ENCODE measurements around the gene CNTN5. TPM values are rescaled to one million over a fixed set of nuclear protein-coding genes. Genes with fewer than 3 reads are reported as not detected.

The CNTN5 gene
- polyA plus RNA-seq, 1 donor from 2014 or later, result 1.1 TPM

- Histone ChIP-seq H3K4me3 (ENCODE audit: low read length) (no peak overlapping the region), H3K79me2 (replicated peaks; ENCODE audit: insufficient read depth, low read length) (no peaks in the 10 kb centered on the region), H3K4me2 (ENCODE audit: low read length) (no peak overlapping the region), H3F3A (ENCODE audit: insufficient read depth, low read length, poor library complexity, severe bottlenecking) (no peaks in the 10 kb centered on the region), H3K27ac (ENCODE audit: low read length) (no peak overlapping the region), H3K9me2 (ENCODE audit: insufficient read depth, low read length) (no peaks in the 10 kb centered on the region), H3K27me3 (ENCODE audit: insufficient read depth, low read depth, low read length) (no peaks in the 10 kb centered on the region), H4K20me1 (ENCODE audit: insufficient read depth) (no peaks in the 10 kb centered on the region), H2AFZ (ENCODE audit: low read depth, low read length) (no peak overlapping the region), H3K36me3 (ENCODE audit: insufficient read depth, low read length) (no peaks in the 10 kb centered on the region), H3K9me3 (ENCODE audit: low read length) (no peaks in the 10 kb centered on the region), H3K9ac (ENCODE audit: low read length) (no peak overlapping the region)
- TF ChIP-seq CTCF (IDR thresholded peaks at IDR 0.05; ENCODE audit: poor library complexity, severe bottlenecking) (no peak), POLR2AphosphoS5 (IDR thresholded peaks at IDR 0.05) (no peak), EP300 (conservative IDR thresholded peaks at IDR 0.05; ENCODE audit: poor library complexity, severe bottlenecking) (no peak), TAF1 (IDR thresholded peaks at IDR 0.05; ENCODE audit: low read depth) (no peak), SMC3 (conservative IDR thresholded peaks at IDR 0.05; ENCODE audit: poor library complexity) (no peak), EZH2 (IDR thresholded peaks at IDR 0.05; ENCODE audit: borderline replicate concordance, insufficient read depth, low read length, poor library complexity, severe bottlenecking) (no peak), REST (IDR thresholded peaks at IDR 0.05; ENCODE audit: borderline replicate concordance) (no peak), MXI1 (conservative IDR thresholded peaks at IDR 0.05; ENCODE audit: poor library complexity, severe bottlenecking) (no peak), RAD21 (conservative IDR thresholded peaks at IDR 0.05) (no peak)
Measured at GRCh38 chr11:99446400-99446799, 425.7 kb downstream of the CNTN5 start.

GRCh38 chr11:99449345-99449744, 428.6 kb downstream of the CNTN5 start:
- H3K9me3 ChIP-seq (ENCODE audit: low read length), result no peaks in the 10 kb centered on the region
- H3K27ac ChIP-seq (ENCODE audit: low read length), result no peak overlapping the region
- H3K4me3 ChIP-seq (ENCODE audit: low read length), result no peak overlapping the region
- H3F3A ChIP-seq (ENCODE audit: insufficient read depth, low read length, poor library complexity, severe bottlenecking), result no peaks in the 10 kb centered on the region
- no peaks in the 10 kb centered on the region for H4K20me1 ChIP-seq (ENCODE audit: insufficient read depth)
- TF ChIP-seq POLR2AphosphoS5 (IDR thresholded peaks at IDR 0.05), result no peak
- TF ChIP-seq TAF1 (IDR thresholded peaks at IDR 0.05; ENCODE audit: low read depth), result no peak
- TF ChIP-seq SMC3 (conservative IDR thresholded peaks at IDR 0.05; ENCODE audit: poor library complexity), result no peak
- no peak for TF ChIP-seq REST (IDR thresholded peaks at IDR 0.05; ENCODE audit: borderline replicate concordance)
- no peak for TF ChIP-seq CTCF (IDR thresholded peaks at IDR 0.05; ENCODE audit: poor library complexity, severe bottlenecking)
- no peak for TF ChIP-seq EZH2 (IDR thresholded peaks at IDR 0.05; ENCODE audit: borderline replicate concordance, insufficient read depth, low read length, poor library complexity, severe bottlenecking)
- TF ChIP-seq MXI1 (conservative IDR thresholded peaks at IDR 0.05; ENCODE audit: poor library complexity, severe bottlenecking), result no peak
- no peak for TF ChIP-seq EP300 (conservative IDR thresholded peaks at IDR 0.05; ENCODE audit: poor library complexity, severe bottlenecking)
- no peak for TF ChIP-seq RAD21 (conservative IDR thresholded peaks at IDR 0.05)
- no peaks in the 10 kb centered on the region for H3K79me2 ChIP-seq (replicated peaks; ENCODE audit: insufficient read depth, low read length)
- no peak overlapping the region for H2AFZ ChIP-seq (ENCODE audit: low read depth, low read length)
- no peak overlapping the region for H3K9ac ChIP-seq (ENCODE audit: low read length)
- no peaks in the 10 kb centered on the region for H3K36me3 ChIP-seq (ENCODE audit: insufficient read depth, low read length)
- H3K9me2 ChIP-seq (ENCODE audit: insufficient read depth, low read length), result no peaks in the 10 kb centered on the region
- H3K4me2 ChIP-seq (ENCODE audit: low read length), result no peak overlapping the region
- H3K27me3 ChIP-seq (ENCODE audit: insufficient read depth, low read depth, low read length), result no peaks in the 10 kb centered on the region
